Measurements from ENCODE around the gene ENTHD1. TPM values are rescaled to one million over a fixed set of nuclear protein-coding genes. Genes with fewer than 3 reads are reported as not detected.

The ENTHD1 gene
- total and polyA plus RNA-seq, 10 of the 15 experiments (the other 5 are each of a cell fraction or from before 2014, with no cell fraction given) = 0.09 to 0.52 (median 0.21) TPM; not detected in 1

- FAIRE-seq (no peak), DNase-seq (ENCODE audit: low read depth, low spot score) (no peak), ATAC-seq (no peak)
- Histone ChIP-seq H3K9ac (ENCODE audit: control insufficient read depth, insufficient read depth, low read length) (no peak overlapping the region), H3K4me2 (ENCODE audit: control insufficient read depth, insufficient read depth) (no peak overlapping the region), H3K36me3 (ENCODE audit: control insufficient read depth in 2 of 2, insufficient read depth in 2 of 2, low read length in 1 of 2) (no peaks in the 10 kb centered on the region), H3K27me3 (replicated peaks in 1 of 2; ENCODE audit: control insufficient read depth in 2 of 2, insufficient read depth in 2 of 2, low read length in 1 of 2) (peaks cover 1 to 10% of the 10 kb centered on the region in 2 experiments), H2AFZ (ENCODE audit: control insufficient read depth, low read depth, low read length) (no peak overlapping the region), H4K20me1 (ENCODE audit: control insufficient read depth, insufficient read depth) (no peaks in the 10 kb centered on the region), H3K79me2 (ENCODE audit: control insufficient read depth, insufficient read depth, low read length) (no peaks in the 10 kb centered on the region), H3K27ac (ENCODE audit: control insufficient read depth, insufficient read depth) (no peak overlapping the region), H3K4me3 (no peak overlapping the region), H3K9me3 (replicated peaks; ENCODE audit: control insufficient read depth, insufficient read depth, low read length) (no peaks in the 10 kb centered on the region), H3K4me1 (ENCODE audit: control insufficient read depth, insufficient read depth, low read length) (no peaks in the 10 kb centered on the region)
- BruUV-seq (replicated peaks) = no TSS peak
- RAD21 ChIA-PET (ENCODE audit: unreplicated experiment) = no interaction called here
- SMC1A ChIA-PET (ENCODE audit: uncharacterized antibody, unreplicated experiment) = no interaction called here
- CTCF ChIA-PET = no interaction called here
- WGBS (ENCODE audit: insufficient coverage, insufficient replicate concordance, low lambda C conversion rate, missing lambda C conversion rate) = 63% methylated on average over 14 of the region's 14 CpGs
- POLR2A ChIA-PET = no interaction called here
- in situ Hi-C loops (cut with MboI) (no loop called here), intact Hi-C loops (cut with micrococcal nuclease; ENCODE audit: unreplicated experiment) (no loop called here)
- TF ChIP-seq USF2 (IDR thresholded peaks at IDR 0.05; ENCODE audit: borderline replicate concordance, low read depth, low read length) (no peak), ZBED1 (IDR thresholded peaks at IDR 0.05; ENCODE audit: borderline replicate concordance) (no peak), MXI1 (IDR thresholded peaks at IDR 0.05; ENCODE audit: low read depth, low read length) (no peak), ATF2 (IDR thresholded peaks at IDR 0.05; ENCODE audit: low read length) (no peak), NKRF (conservative IDR thresholded peaks at IDR 0.05) (no peak), PRDM15 (CRISPR knock-in tag; IDR thresholded peaks at IDR 0.05) (no peak), TBL1XR1 (IDR thresholded peaks at IDR 0.05; ENCODE audit: low read depth, low read length) (no peak), BCLAF1 (IDR thresholded peaks at IDR 0.05) (no peak), NFXL1 (IDR thresholded peaks at IDR 0.05; ENCODE audit: borderline replicate concordance) (no peak), RAD21 (IDR thresholded peaks at IDR 0.05; ENCODE audit: insufficient read depth, low read depth, low read length) (no peak)
Observed at GRCh38 chr22:39697790-39698430, 195.7 kb downstream of the ENTHD1 start.

Data from GM12878 (cell line).